ENCODE data around the gene NPSR1.
"Not testable (repeated sequence)": the region's sequence is repeated elsewhere in the genome, so short reads cannot be mapped to it uniquely, and the experiment has no call there.

The NPSR1 gene

GRCh38 chr7:34657632-34658268 is at the start of gene NPSR1:
TSS of gene NPSR1 (plus strand) at chr7:34658218. CDS start at chr7:34658413, 195 bp downstream.
- no peak for DNase-seq

- DNase-seq = no peak
These were observed 45.4 kb upstream of the NPSR1 start for GRCh38 chr7:34612661-34613060.

- no peak for DNase-seq
These were observed 37.6 kb upstream of the NPSR1 start for GRCh38 chr7:34620425-34620824.

GRCh38 chr7:34622182-34622581 is 35.8 kb upstream of the NPSR1 start:
- no peak for DNase-seq

- no peak for DNase-seq
These were observed 35.2 kb upstream of the NPSR1 start for GRCh38 chr7:34622771-34623250.

- DNase-seq = not testable (repeated sequence)
These were observed 29.4 kb upstream of the NPSR1 start for GRCh38 chr7:34628618-34629017.

GRCh38 chr7:34652809-34653208 is 5.2 kb upstream of the NPSR1 start:
- no peak for DNase-seq

GRCh38 chr7:34653787-34654186 is 4.2 kb upstream of the NPSR1 start:
- no peak for DNase-seq

GRCh38 chr7:34655384-34655783 is 2.6 kb upstream of the NPSR1 start:
- DNase-seq = no peak

GRCh38 chr7:34656041-34656440 is 2.0 kb upstream of the NPSR1 start:
- no peak for DNase-seq

- no peak for DNase-seq
These were observed 1.6 kb downstream of the NPSR1 start for GRCh38 chr7:34659472-34660075.

- DNase-seq = no peak
These were observed 4.2 kb downstream of the NPSR1 start for GRCh38 chr7:34662058-34662708.

GRCh38 chr7:34664755-34665154 is 6.7 kb downstream of the NPSR1 start:
- no peak for DNase-seq

GRCh38 chr7:34672430-34672829 is 14.4 kb downstream of the NPSR1 start:
- DNase-seq = no peak

GRCh38 chr7:34673066-34673465 is 15.0 kb downstream of the NPSR1 start:
- no peak for DNase-seq

- peak; percentile 46 for DNase-seq
These were observed 17.8 kb downstream of the NPSR1 start for GRCh38 chr7:34675749-34676374.

GRCh38 chr7:34677491-34677890 is 19.5 kb downstream of the NPSR1 start:
- no peak for DNase-seq

- DNase-seq = no peak
These were observed 29.5 kb downstream of the NPSR1 start for GRCh38 chr7:34687529-34687928.

GRCh38 chr7:34696415-34696814 is 38.4 kb downstream of the NPSR1 start:
- no peak for DNase-seq

- no peak for DNase-seq
These were observed 51.8 kb downstream of the NPSR1 start for GRCh38 chr7:34709771-34710170.

- no peak for DNase-seq
These were observed 60.8 kb downstream of the NPSR1 start for GRCh38 chr7:34718867-34719266.

- no peak for DNase-seq
These were observed 61.6 kb downstream of the NPSR1 start for GRCh38 chr7:34719636-34720035.

GRCh38 chr7:34720289-34720688 is 62.3 kb downstream of the NPSR1 start:
- no peak for DNase-seq

- no peak for DNase-seq
These were observed 65.3 kb downstream of the NPSR1 start for GRCh38 chr7:34723338-34723737.

Data from NCI-H1436 (cell line).